Fibroblast of lung (primary cell): ENCODE data around the gene OVCH1. TPM values are rescaled to one million over a fixed set of nuclear protein-coding genes. Genes with fewer than 3 reads are reported as not detected.

ENCODE experiments used
- DNase-seq, 2 donors: peaks; one replicate each; pipeline versions ENCODE4 v3.0.0 to v3.0.0-alpha.2; 2010; ENCODE audit warnings: low read depth in 2 of 2
- H2AFZ ChIP-seq: 2 replicates; pipeline ENCODE4 v1.5.1; 2012; ENCODE audit warnings: low read length, control low read depth, inconsistent platforms
- H3K27ac ChIP-seq: 2 replicates; pipeline ENCODE4 v1.5.1; 2011; ENCODE audit warnings: low read length, control low read depth; ENCODE audit not compliant: insufficient read depth
- H3K27me3 ChIP-seq: 2 replicates; pipeline ENCODE4 v1.5.1; 2011; ENCODE audit warnings: mild to moderate bottlenecking, low read length; ENCODE audit not compliant: control insufficient read depth, insufficient read depth
- H3K36me3 ChIP-seq: 2 replicates; pipeline ENCODE4 v1.5.1; 2011; ENCODE audit warnings: low read length; ENCODE audit not compliant: control insufficient read depth, insufficient read depth
- H3K4me1 ChIP-seq: 2 replicates; pipeline ENCODE4 v1.5.1; 2011; ENCODE audit warnings: low read length; ENCODE audit not compliant: control insufficient read depth, insufficient read depth; ENCODE audit errors: extremely low read depth
- H3K4me2 ChIP-seq: 2 replicates; pipeline ENCODE4 v1.5.1; 2011; ENCODE audit warnings: low read length, control low read depth; ENCODE audit not compliant: insufficient read depth; ENCODE audit errors: extremely low read depth
- H3K4me3 ChIP-seq, 4 experiments: fragments of 200-600 bp in 1 of 4; sonication (generic) in 1 of 4; replicated peaks in 1 of 4; 2 replicates each; pipeline ENCODE4 v1.5.1; 2011 to 2016; ENCODE audit warnings: low read length in 4 of 4, low read depth in 3 of 4, mild to moderate bottlenecking in 3 of 4, control low read depth in 2 of 4, inconsistent platforms in 1 of 4, mixed read lengths in 1 of 4; ENCODE audit not compliant: insufficient read depth in 1 of 4; ENCODE audit errors: control extremely low read depth in 1 of 4
- H3K79me2 ChIP-seq: 2 replicates; pipeline ENCODE4 v1.5.1; 2012; ENCODE audit warnings: mild to moderate bottlenecking, low read length, inconsistent platforms; ENCODE audit not compliant: control insufficient read depth, insufficient read depth
- H3K9ac ChIP-seq: 2 replicates; pipeline ENCODE4 v1.5.1; 2011; ENCODE audit warnings: mild to moderate bottlenecking, low read length, control low read depth; ENCODE audit not compliant: insufficient read depth
- H3K9me3 ChIP-seq: 2 replicates; pipeline ENCODE4 v1.5.1; 2012; ENCODE audit warnings: low read depth, low read length; ENCODE audit not compliant: control insufficient read depth, insufficient read depth
- H4K20me1 ChIP-seq: 2 replicates; pipeline ENCODE4 v1.5.1; 2011; ENCODE audit warnings: low read length; ENCODE audit not compliant: control insufficient read depth, insufficient read depth; ENCODE audit errors: extremely low read depth
- EZH2 ChIP-seq: IDR thresholded peaks from 2 replicates; pipeline ENCODE4 v1.5.1; 2012; ENCODE audit warnings: low read length, control low read depth, mild to moderate bottlenecking; ENCODE audit errors: missing control alignments
- polyA plus RNA-seq, 2 donors: library from polyadenylated mRNA; depleted of rRNA in 1 of 2; stranded (reverse) in 1 of 2; unstranded in 1 of 2; fragments of >200 nt; gene quantifications; 2 replicates each; pipeline ENCODE4 v1.2.1, GENCODE V29; 2011 to 2012; ENCODE audit warnings: missing spikeins in 1 of 2
- total RNA-seq: library from RNA; depleted of rRNA; stranded (reverse); fragments of >200 nt; gene quantifications from 2 replicates; pipeline ENCODE4 v1.2.1, GENCODE V29; 2014
- TF ChIP-seq, protein P1 (sequence below), 2 donors: IDR thresholded peaks in 1 of 2; conservative IDR thresholded peaks in 1 of 2; 1 replicate in 1 of 2; 2 replicates in 1 of 2; pipeline ENCODE4 v1.5.1; 2011 to 2012; ENCODE audit warnings: low read length in 2 of 2, control low read depth in 1 of 2, inconsistent platforms in 1 of 2, low read depth in 1 of 2, mild to moderate bottlenecking in 1 of 2

The OVCH1 gene
- total and polyA plus RNA-seq, 2 donors (not counting 1 experiment from before 2014, with no cell fraction given), result 0.06 to 1.2 TPM

DNA sequence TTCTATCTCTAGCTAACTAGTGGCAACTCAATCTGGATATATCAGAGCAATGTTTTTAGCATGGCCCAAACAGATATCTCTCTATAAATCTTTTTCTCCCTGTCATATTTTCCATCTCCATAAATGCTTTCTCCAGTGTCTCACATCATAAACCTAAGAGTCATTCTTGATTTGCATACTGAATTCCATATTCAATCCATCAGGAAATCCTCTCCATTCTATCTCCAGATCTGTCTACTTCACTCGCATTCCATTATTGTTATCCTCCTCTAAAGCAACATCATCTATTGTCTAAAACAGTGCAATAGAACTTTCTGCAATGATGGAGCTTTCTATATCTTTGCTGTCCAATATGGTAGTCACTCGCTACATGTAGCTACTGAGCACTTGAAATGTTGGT, 71.0 kb downstream of the OVCH1 start:
- Histone ChIP-seq H3K36me3 (no peaks in the 10 kb centered on the region), H3K4me3 (no peak overlapping the region), H4K20me1 (no peaks in the 10 kb centered on the region), H3K27ac (no peak overlapping the region), H2AFZ (no peak overlapping the region), H3K9me3 (no peaks in the 10 kb centered on the region), H3K4me2 (no peak overlapping the region), H3K27me3 (no peaks in the 10 kb centered on the region), H3K4me1 (no peaks in the 10 kb centered on the region), H3K79me2 (no peaks in the 10 kb centered on the region), H3K9ac (no peak overlapping the region)
- TF ChIP-seq EZH2, result no peak
- TF ChIP-seq, protein P1, sequence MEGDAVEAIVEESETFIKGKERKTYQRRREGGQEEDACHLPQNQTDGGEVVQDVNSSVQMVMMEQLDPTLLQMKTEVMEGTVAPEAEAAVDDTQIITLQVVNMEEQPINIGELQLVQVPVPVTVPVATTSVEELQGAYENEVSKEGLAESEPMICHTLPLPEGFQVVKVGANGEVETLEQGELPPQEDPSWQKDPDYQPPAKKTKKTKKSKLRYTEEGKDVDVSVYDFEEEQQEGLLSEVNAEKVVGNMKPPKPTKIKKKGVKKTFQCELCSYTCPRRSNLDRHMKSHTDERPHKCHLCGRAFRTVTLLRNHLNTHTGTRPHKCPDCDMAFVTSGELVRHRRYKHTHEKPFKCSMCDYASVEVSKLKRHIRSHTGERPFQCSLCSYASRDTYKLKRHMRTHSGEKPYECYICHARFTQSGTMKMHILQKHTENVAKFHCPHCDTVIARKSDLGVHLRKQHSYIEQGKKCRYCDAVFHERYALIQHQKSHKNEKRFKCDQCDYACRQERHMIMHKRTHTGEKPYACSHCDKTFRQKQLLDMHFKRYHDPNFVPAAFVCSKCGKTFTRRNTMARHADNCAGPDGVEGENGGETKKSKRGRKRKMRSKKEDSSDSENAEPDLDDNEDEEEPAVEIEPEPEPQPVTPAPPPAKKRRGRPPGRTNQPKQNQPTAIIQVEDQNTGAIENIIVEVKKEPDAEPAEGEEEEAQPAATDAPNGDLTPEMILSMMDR (conservative IDR thresholded peaks at IDR 0.05 in 1 of 2, IDR thresholded peaks at IDR 0.05 in 1 of 2; ENCODE audit: low read depth in 1 of 2, low read length in 2 of 2), result no peak
- DNase-seq, result no peak

- Histone ChIP-seq H3K9ac (no peak overlapping the region), H4K20me1 (no peaks in the 10 kb centered on the region), H3K4me2 (no peak overlapping the region), H3K36me3 (no peaks in the 10 kb centered on the region), H3K27ac (no peak overlapping the region), H3K27me3 (no peaks in the 10 kb centered on the region), H2AFZ (no peak overlapping the region), H3K79me2 (no peaks in the 10 kb centered on the region), H3K9me3 (no peaks in the 10 kb centered on the region), H3K4me3 (no peak overlapping the region), H3K4me1 (no peaks in the 10 kb centered on the region)
- DNase-seq, result peak in 1 of 2 donors; percentile 12
- TF ChIP-seq EZH2, result no peak
- TF ChIP-seq, protein P1 (conservative IDR thresholded peaks at IDR 0.05 in 1 of 2, IDR thresholded peaks at IDR 0.05 in 1 of 2; ENCODE audit: low read depth in 1 of 2, low read length in 2 of 2), result no peak
Observed at GRCh38 chr12:29425722-29426121, 71.8 kb downstream of the OVCH1 start.

- no peaks in the 10 kb centered on the region for H3K79me2 ChIP-seq
- H3K9ac ChIP-seq, result no peak overlapping the region
- H3K27ac ChIP-seq, result no peak overlapping the region
- H4K20me1 ChIP-seq, result no peaks in the 10 kb centered on the region
- peak in 1 of 2 donors; percentile 3 for DNase-seq
- TF ChIP-seq, protein P1 (conservative IDR thresholded peaks at IDR 0.05 in 1 of 2, IDR thresholded peaks at IDR 0.05 in 1 of 2; ENCODE audit: low read depth in 1 of 2, low read length in 2 of 2), result no peak
- no peak for TF ChIP-seq EZH2
- no peak overlapping the region for H3K4me2 ChIP-seq
- H3K9me3 ChIP-seq, result no peaks in the 10 kb centered on the region
- H2AFZ ChIP-seq, result no peak overlapping the region
- H3K4me1 ChIP-seq, result no peaks in the 10 kb centered on the region
- no peaks in the 10 kb centered on the region for H3K36me3 ChIP-seq
- no peak overlapping the region for H3K4me3 ChIP-seq
- no peaks in the 10 kb centered on the region for H3K27me3 ChIP-seq
Observed at GRCh38 chr12:29416748-29417147, 80.7 kb downstream of the OVCH1 start.
